CD4-positive, alpha-beta T cell (primary cell): Measurements from ENCODE around the gene DNASE2B. TPM values are rescaled to one million over a fixed set of nuclear protein-coding genes. Genes with fewer than 3 reads are reported as not detected.

Experiments
- ATAC-seq: fragments of 200-7000 bp; cut with Tn5 transposase; one replicate; pipeline ENCODE4 v1.10.0; 2022; ENCODE audit warnings: mild to moderate bottlenecking; ENCODE audit not compliant: poor library complexity
- CTCF ChIA-PET: fragments of 350-600 bp; sonication (Branson Sonifier 250); formaldehyde crosslinking; loops from one replicate; lab custom pipeline; 2021; ENCODE audit warnings: antibody characterized with exemption, inconsistent platforms; lab: Charles Lee
- POLR2A ChIA-PET: fragments of 350-600 bp; sonication (Branson Sonifier 250); formaldehyde crosslinking; loops from one replicate; lab custom pipeline; 2021; ENCODE audit warnings: antibody characterized with exemption, inconsistent platforms; lab: Charles Lee
- DNase-seq, 14 experiments: peaks; one replicate each; pipeline ENCODE4 v3.0.0-alpha.2; 2013 to 2020; ENCODE audit warnings: mixed read lengths in 2 of 14
- H3K27ac ChIP-seq, 2 donors: one replicate each; pipeline versions ENCODE4 v1.5.1 to v1.7.0; 2013; ENCODE audit warnings: low read length in 2 of 2, low read depth in 1 of 2, mild to moderate bottlenecking in 1 of 2
- H3K27me3 ChIP-seq, 2 experiments: 1 replicate in 1 of 2; 2 replicates in 1 of 2; pipeline versions ENCODE4 v1.6.1 to v1.7.0; 2013; ENCODE audit warnings: low read length in 2 of 2, control low read depth in 1 of 2, mild to moderate bottlenecking in 1 of 2, moderate library complexity in 1 of 2; ENCODE audit not compliant: insufficient read depth in 2 of 2, control insufficient read depth in 1 of 2
- H3K36me3 ChIP-seq: one replicate; pipeline ENCODE4 v1.6.1; 2013; ENCODE audit warnings: low read length, control low read depth; ENCODE audit not compliant: insufficient read depth
- H3K4me1 ChIP-seq: one replicate; pipeline ENCODE4 v1.6.1; 2013; ENCODE audit warnings: low read length, control low read depth; ENCODE audit not compliant: insufficient read depth
- H3K4me3 ChIP-seq: one replicate; pipeline ENCODE4 v1.5.1; 2013; ENCODE audit warnings: mild to moderate bottlenecking, low read length, moderate library complexity
- H3K9me3 ChIP-seq, 2 experiments: 1 replicate in 1 of 2; 2 replicates in 1 of 2; pipeline versions ENCODE4 v1.6.1 to v1.7.0; 2013; ENCODE audit warnings: low read length in 2 of 2, mild to moderate bottlenecking in 2 of 2, control low read depth in 1 of 2, moderate library complexity in 1 of 2; ENCODE audit not compliant: control insufficient read depth in 1 of 2, insufficient read depth in 1 of 2
- H3K27ac Mint-ChIP-seq: one replicate; pipeline ENCODE4 v1.8.0; 2020; ENCODE audit warnings: mixed read lengths
- H3K27me3 Mint-ChIP-seq: one replicate; pipeline ENCODE4 v1.8.0; 2021; ENCODE audit warnings: mixed read lengths
- H3K36me3 Mint-ChIP-seq: one replicate; pipeline ENCODE4 v1.8.0; 2021; ENCODE audit warnings: low read depth, mixed read lengths
- H3K4me1 Mint-ChIP-seq: one replicate; pipeline ENCODE4 v1.8.0; 2021; ENCODE audit warnings: low read depth, mixed read lengths
- H3K4me3 Mint-ChIP-seq: one replicate; pipeline ENCODE4 v1.8.0; 2020; ENCODE audit warnings: mild to moderate bottlenecking, mixed read lengths
- H3K9me3 Mint-ChIP-seq: one replicate; pipeline ENCODE4 v1.8.0; 2020; ENCODE audit warnings: mixed read lengths
- CTCF ChIP-seq: fragments of 200-600 bp; IDR thresholded peaks from one replicate; pipeline ENCODE4 v1.8.0; 2022; ENCODE audit warnings: antibody characterized with exemption, mild to moderate bottlenecking
- intact Hi-C, 2 experiments: fragments of 100-400 bp; cut with DNase I in 1 of 2; cut with micrococcal nuclease in 1 of 2; formaldehyde crosslinking; loops; one replicate each; pipeline versions ENCODE4 v1.15.1 to v1.9.0; 2023 to 2025; cut with DNase I, micrococcal nuclease
- total RNA-seq, 174 experiments: library from RNA in 2 of 174; stranded (reverse) in 2 of 174; gene quantifications; one replicate each; pipeline ENCODE4 v1.2.3 and lab custom pipeline; 2021 to 2026

DNASE2B gene
- total RNA-seq, 2 experiments from 2014 or later: not detected

- Histone ChIP-seq H3K4me1 (no peaks in the 10 kb centered on the region), H3K9me3 (no peaks in the 10 kb centered on the region), H3K27ac (no peak overlapping the region), H3K27me3 (no peaks in the 10 kb centered on the region), H3K36me3 (no peaks in the 10 kb centered on the region), H3K4me3 (no peak overlapping the region)
- Mint-ChIP-seq H3K27ac (no peak overlapping the region), H3K36me3 (no peaks in the 10 kb centered on the region), H3K9me3 (no peaks in the 10 kb centered on the region), H3K27me3 (no peaks in the 10 kb centered on the region), H3K4me3 (no peak overlapping the region), H3K4me1 (no peaks in the 10 kb centered on the region)
- CTCF ChIA-PET: no interaction called here
- POLR2A ChIA-PET: no interaction called here
- ATAC-seq: no peak
- intact Hi-C loops: no loop called here
- no peak for DNase-seq
- TF ChIP-seq CTCF: no peak
Measured at GRCh38 chr1:84407958-84408422, 9.7 kb downstream of the DNASE2B start.

GRCh38 chr1:84409888-84410287 lies 11.6 kb downstream of the DNASE2B start:
- Histone ChIP-seq H3K27me3 (no peaks in the 10 kb centered on the region), H3K36me3 (no peaks in the 10 kb centered on the region), H3K27ac (no peak overlapping the region), H3K4me3 (no peak overlapping the region), H3K9me3 (no peaks in the 10 kb centered on the region), H3K4me1 (no peaks in the 10 kb centered on the region)
- no peak for ATAC-seq
- intact Hi-C loops: no loop called here
- Mint-ChIP-seq H3K27ac (no peak overlapping the region), H3K36me3 (no peaks in the 10 kb centered on the region), H3K4me3 (no peak overlapping the region), H3K27me3 (no peaks in the 10 kb centered on the region), H3K9me3 (no peaks in the 10 kb centered on the region), H3K4me1 (no peaks in the 10 kb centered on the region)
- ChIA-PET POLR2A (no interaction called here), CTCF (no interaction called here)
- TF ChIP-seq CTCF: no peak
- no peak for DNase-seq

DNA sequence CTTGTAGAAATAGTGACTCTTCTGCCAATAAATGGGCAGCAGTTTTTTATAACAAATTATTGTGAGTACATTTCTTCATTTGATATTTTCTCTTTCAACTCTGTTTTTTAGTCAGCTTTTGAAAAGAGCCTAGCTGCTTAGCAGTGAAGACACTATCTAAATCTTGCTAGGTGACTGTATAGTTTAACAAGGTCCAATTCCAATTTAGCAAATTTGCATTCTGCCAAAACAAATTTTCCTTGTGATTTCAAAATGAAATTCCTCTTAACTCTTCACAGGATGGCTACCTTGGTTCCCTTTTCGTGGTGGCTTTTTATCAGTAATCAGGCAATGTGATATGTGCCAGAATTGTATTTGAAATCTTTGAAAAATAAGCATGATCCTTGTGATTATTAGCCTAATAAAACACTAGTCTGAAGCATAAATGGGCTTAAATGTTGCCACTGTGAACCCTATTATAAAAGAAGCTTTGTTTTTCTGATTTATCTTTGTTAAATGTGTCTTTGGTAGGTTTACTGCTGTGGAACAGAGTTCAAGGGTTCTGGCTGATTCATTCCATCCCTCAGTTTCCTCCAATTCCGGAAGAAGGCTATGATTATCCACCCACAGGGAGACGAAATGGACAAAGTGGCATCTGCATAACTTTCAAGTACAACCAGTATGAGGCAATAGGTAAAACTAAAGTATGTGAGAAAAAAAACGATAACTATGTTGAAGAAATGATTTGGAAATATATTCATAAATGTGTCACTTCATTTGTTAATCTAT lies 12.2 kb downstream of the DNASE2B start:
- no peak for ATAC-seq
- no peaks in the 10 kb centered on the region for H3K9me3 Mint-ChIP-seq
- H3K4me3 Mint-ChIP-seq: no peak overlapping the region
- H3K36me3 ChIP-seq: no peaks in the 10 kb centered on the region
- no peaks in the 10 kb centered on the region for H3K9me3 ChIP-seq
- no peak overlapping the region for H3K4me3 ChIP-seq
- no peaks in the 10 kb centered on the region for H3K27me3 ChIP-seq
- H3K27me3 Mint-ChIP-seq: no peaks in the 10 kb centered on the region
- H3K27ac Mint-ChIP-seq: no peak overlapping the region
- no peak for TF ChIP-seq CTCF
- DNase-seq: no peak
- POLR2A ChIA-PET: no interaction called here
- H3K27ac ChIP-seq: no peak overlapping the region
- no peaks in the 10 kb centered on the region for H3K4me1 Mint-ChIP-seq
- intact Hi-C loops: no loop called here
- CTCF ChIA-PET: interaction anchor here (1.2 kb wide), 1 partner anchor 214 kb away, joined by 5 read pairs; no protein-coding TSS in a partner anchor
- H3K36me3 Mint-ChIP-seq: no peaks in the 10 kb centered on the region
- no peaks in the 10 kb centered on the region for H3K4me1 ChIP-seq
